H9 (cell line): ENCODE data around the gene PAX9. TPM values are rescaled to one million over a fixed set of nuclear protein-coding genes. Genes with fewer than 3 reads are reported as not detected.

Experiments
- DNase-seq: peaks from one replicate; pipeline ENCODE4 v3.0.0-alpha.2; 2017
- H2AFZ ChIP-seq: one replicate; pipeline ENCODE4 v1.6.1; 2013; ENCODE audit warnings: mild to moderate bottlenecking, low read length, control low read depth, moderate library complexity
- H2AK5ac ChIP-seq: 2 replicates; pipeline ENCODE4 v1.6.1; 2013; ENCODE audit warnings: low read length, control low read depth, mixed read lengths; ENCODE audit not compliant: insufficient read length
- H2BK120ac ChIP-seq: one replicate; pipeline ENCODE4 v1.6.1; 2013; ENCODE audit warnings: low read depth, mild to moderate bottlenecking, low read length, control low read depth, inconsistent platforms; ENCODE audit not compliant: poor library complexity, severe bottlenecking
- H2BK12ac ChIP-seq: 2 replicates; pipeline ENCODE4 v1.6.1; 2013; ENCODE audit warnings: low read length, control low read depth, mixed read lengths, low read depth; ENCODE audit not compliant: insufficient read length
- H2BK15ac ChIP-seq: 2 replicates; pipeline ENCODE4 v1.6.1; 2013; ENCODE audit warnings: low read depth, low read length, control low read depth
- H2BK20ac ChIP-seq: one replicate; pipeline ENCODE4 v1.6.1; 2013; ENCODE audit warnings: low read depth, mild to moderate bottlenecking, low read length, control low read depth, inconsistent platforms; ENCODE audit not compliant: poor library complexity, severe bottlenecking
- H2BK5ac ChIP-seq: 2 replicates; pipeline ENCODE4 v1.6.1; 2013; ENCODE audit warnings: low read length, control low read depth, mixed read lengths; ENCODE audit not compliant: insufficient read length
- H3K14ac ChIP-seq: 2 replicates; pipeline ENCODE4 v1.6.1; 2013; ENCODE audit warnings: low read length, control low read depth; ENCODE audit not compliant: insufficient read depth
- H3K18ac ChIP-seq: 2 replicates; pipeline ENCODE4 v1.6.1; 2013; ENCODE audit warnings: low read depth, mild to moderate bottlenecking, mixed read lengths, low read length, control low read depth; ENCODE audit not compliant: insufficient read length
- H3K23ac ChIP-seq: 2 replicates; pipeline ENCODE4 v1.6.1; 2013; ENCODE audit warnings: low read length, control low read depth, mixed read lengths, low read depth; ENCODE audit not compliant: insufficient read length
- H3K23me2 ChIP-seq: 2 replicates; pipeline ENCODE4 v1.6.1; 2013; ENCODE audit warnings: low read depth, mild to moderate bottlenecking, mixed read lengths, low read length, control low read depth; ENCODE audit not compliant: insufficient read length, poor library complexity, severe bottlenecking
- H3K27ac ChIP-seq: 2 replicates; pipeline ENCODE4 v1.5.1; 2013; ENCODE audit warnings: low read length, control low read depth, mixed read lengths, low read depth; ENCODE audit not compliant: insufficient read length
- H3K27me3 ChIP-seq: 2 replicates; pipeline ENCODE4 v1.6.1; 2013; ENCODE audit warnings: low read length, control low read depth, inconsistent platforms; ENCODE audit not compliant: insufficient read depth
- H3K4ac ChIP-seq: 2 replicates; pipeline ENCODE4 v1.6.1; 2013; ENCODE audit warnings: low read depth, mild to moderate bottlenecking, control low read depth, inconsistent platforms, low read length, moderate library complexity
- H3K4me1 ChIP-seq: 2 replicates; pipeline ENCODE4 v1.6.1; 2013; ENCODE audit warnings: low read length, control low read depth, inconsistent platforms; ENCODE audit not compliant: insufficient read depth
- H3K4me2 ChIP-seq: 2 replicates; pipeline ENCODE4 v1.6.1; 2013; ENCODE audit warnings: low read length, control low read depth, mixed read lengths; ENCODE audit not compliant: insufficient read length, insufficient read depth
- H3K56ac ChIP-seq: 2 replicates; pipeline ENCODE4 v1.6.1; 2013; ENCODE audit warnings: low read depth, mild to moderate bottlenecking, mixed read lengths, low read length, control low read depth; ENCODE audit not compliant: insufficient read length
- H3K79me1 ChIP-seq: 2 replicates; pipeline ENCODE4 v1.6.1; 2013; ENCODE audit warnings: low read depth, mild to moderate bottlenecking, moderate library complexity, low read length, control low read depth, inconsistent platforms; ENCODE audit not compliant: insufficient read depth, poor library complexity, severe bottlenecking
- H3K79me2 ChIP-seq: 2 replicates; pipeline ENCODE4 v1.6.1; 2013; ENCODE audit warnings: low read length, control low read depth, inconsistent platforms; ENCODE audit not compliant: insufficient read depth
- H3K9ac ChIP-seq: 2 replicates; pipeline ENCODE4 v1.6.1; 2013; ENCODE audit warnings: low read length, control low read depth, mixed read lengths; ENCODE audit not compliant: insufficient read length; ENCODE audit errors: extremely low read depth
- H3K9me3 ChIP-seq: one replicate; pipeline ENCODE4 v1.6.1; 2013; ENCODE audit warnings: low read depth, low read length, inconsistent platforms; ENCODE audit not compliant: control insufficient read depth
- H3T11ph ChIP-seq: one replicate; pipeline ENCODE4 v1.6.1; 2013; ENCODE audit warnings: mild to moderate bottlenecking, low read length, control low read depth, inconsistent platforms
- H4K20me1 ChIP-seq: one replicate; pipeline ENCODE4 v1.6.1; 2013; ENCODE audit not compliant: control insufficient read depth, insufficient read length, insufficient read depth
- H4K5ac ChIP-seq: 2 replicates; pipeline ENCODE4 v1.6.1; 2013; ENCODE audit warnings: low read depth, mild to moderate bottlenecking, mixed read lengths, low read length, control low read depth; ENCODE audit not compliant: insufficient read length
- H4K8ac ChIP-seq: replicated peaks from 2 replicates; pipeline ENCODE4 v1.6.1; 2013; ENCODE audit warnings: low read length, control low read depth, mixed read lengths, low read depth; ENCODE audit not compliant: insufficient read length
- H4K91ac ChIP-seq: 2 replicates; pipeline ENCODE4 v1.6.1; 2013; ENCODE audit warnings: low read depth, mild to moderate bottlenecking, moderate library complexity, mixed read lengths, low read length, control low read depth; ENCODE audit not compliant: insufficient read length
- H3K27ac Mint-ChIP-seq, 3 experiments: 2 replicates in 2 of 3; 3 replicates in 1 of 3; pipeline ENCODE4 v1.8.0; 2020 to 2021; ENCODE audit warnings: mixed read lengths in 3 of 3, mild to moderate bottlenecking in 1 of 3, moderate library complexity in 1 of 3
- H3K27me3 Mint-ChIP-seq: 2 replicates; pipeline ENCODE4 v1.8.0; 2021; ENCODE audit warnings: low read depth, mild to moderate bottlenecking, moderate library complexity, mixed read lengths
- H3K36me3 Mint-ChIP-seq, 3 experiments: 2 replicates in 2 of 3; 3 replicates in 1 of 3; pipeline ENCODE4 v1.8.0; 2020 to 2021; ENCODE audit warnings: low read depth in 3 of 3, mixed read lengths in 3 of 3; ENCODE audit not compliant: insufficient read depth in 1 of 3
- H3K4me1 Mint-ChIP-seq, 2 experiments: 2 replicates each; pipeline ENCODE4 v1.8.0; 2020; ENCODE audit warnings: mixed read lengths in 2 of 2
- H3K4me3 Mint-ChIP-seq, 2 experiments: 2 replicates in 1 of 2; 3 replicates in 1 of 2; pipeline ENCODE4 v1.8.0; 2020 to 2021; ENCODE audit warnings: mild to moderate bottlenecking in 2 of 2, mixed read lengths in 2 of 2, moderate library complexity in 1 of 2
- H3K9me3 Mint-ChIP-seq, 2 experiments: 2 replicates in 1 of 2; 3 replicates in 1 of 2; pipeline ENCODE4 v1.8.0; 2020; ENCODE audit warnings: mild to moderate bottlenecking in 2 of 2, mixed read lengths in 2 of 2, moderate library complexity in 1 of 2
- CTCF ChIP-seq: fragments of 200-600 bp; sonication (generic); conservative IDR thresholded peaks from 3 replicates; pipeline ENCODE4 v1.8.0; 2021; ENCODE audit warnings: antibody characterized with exemption, mild to moderate bottlenecking
- WGBS: extraction: QIAGEN DNeasy Blood & Tissue Kit; methylation state at CpG from one replicate; pipeline ENCODE4 v1.1.7; 2013; ENCODE audit warnings: missing lambda C conversion rate, low lambda C conversion rate, mixed read lengths; ENCODE audit not compliant: insufficient read length; ENCODE audit errors: extremely low coverage; 5-methylcytosine and 5-hydroxymethylcytosine counted together
- total RNA-seq: library from RNA; stranded (reverse); gene quantifications from 2 replicates; pipeline ENCODE4 v1.2.1, GENCODE V29; 2021

PAX9 gene
- total RNA-seq, 1 experiment from 2014 or later: not detected

GRCh38 chr14:36667679-36668078 is 6.0 kb downstream of the PAX9 start:
- peaks cover 16 to 30% of the 10 kb centered on the region in 2 experiments for H3K4me1 Mint-ChIP-seq
- no peak overlapping the region; a peak in 1 of 5 replicates for H3K4me3 Mint-ChIP-seq
- no CpG with 5 or more reads among the region's 4 CpGs for WGBS

More at GRCh38 chr14:36667679-36668078, 6.0 kb downstream of the PAX9 start:
- no peaks in the 10 kb centered on the region for H3K4me1 ChIP-seq
- Mint-ChIP-seq H3K27me3 (peaks cover 96% of the 10 kb centered on the region), H3K36me3 (no peaks in the 10 kb centered on the region), H3K27ac (no peak overlapping the region), H3K9me3 (peaks cover 0 to 15% of the 10 kb centered on the region in 2 experiments; a peak in 3 of 5 replicates)
- no peak overlapping the region for H4K8ac ChIP-seq
- H3T11ph ChIP-seq: no peak overlapping the region
- no peak overlapping the region for H2AFZ ChIP-seq
- H4K91ac ChIP-seq: no peak overlapping the region
- no peak overlapping the region for H3K56ac ChIP-seq
- H3K14ac ChIP-seq: no peak overlapping the region
- no peak for DNase-seq
- no peak overlapping the region for H2AK5ac ChIP-seq
- H3K9ac ChIP-seq: no peak overlapping the region
- no peak overlapping the region for H3K4ac ChIP-seq
- no peak for TF ChIP-seq CTCF
- no peak overlapping the region for H2BK5ac ChIP-seq
- H3K27ac ChIP-seq: no peak overlapping the region
- H3K79me1 ChIP-seq: no peaks in the 10 kb centered on the region
- peaks cover 55% of the 10 kb centered on the region for H3K27me3 ChIP-seq
- H3K79me2 ChIP-seq: no peaks in the 10 kb centered on the region
- no peak overlapping the region for H2BK20ac ChIP-seq
- no peak overlapping the region for H2BK12ac ChIP-seq
- peaks cover 11% of the 10 kb centered on the region for H3K23me2 ChIP-seq
- H4K20me1 ChIP-seq: no peaks in the 10 kb centered on the region
- H2BK15ac ChIP-seq: no peak overlapping the region
- H3K9me3 ChIP-seq: no peaks in the 10 kb centered on the region
- no peak overlapping the region for H4K5ac ChIP-seq
- no peak overlapping the region for H3K18ac ChIP-seq
- H3K23ac ChIP-seq: no peak overlapping the region
- H3K4me2 ChIP-seq: no peak overlapping the region
- no peak overlapping the region for H2BK120ac ChIP-seq
